K562 (cell line): ENCODE results near the gene ARHGAP18. TPM values are rescaled to one million over a fixed set of nuclear protein-coding genes. Genes with fewer than 3 reads are reported as not detected.

Experiments
- ATF2 ChIP-seq: sonication (generic); formaldehyde crosslinking; IDR thresholded peaks from 2 replicates; pipeline ENCODE4 v1.8.1; 2022; ENCODE audit warnings: missing genetic modification reagents
- CC2D1A ChIP-seq: fragments of 450-650 bp; IDR thresholded peaks from 2 replicates; pipeline ENCODE4 v1.6.1; 2017; ENCODE audit warnings: mild to moderate bottlenecking
- JUNB ChIP-seq: fragments of 450-650 bp; formaldehyde crosslinking; conservative IDR thresholded peaks from 2 replicates; pipeline ENCODE4 v1.4.0; 2020; ENCODE audit warnings: mild to moderate bottlenecking
- KLF16 ChIP-seq: IDR thresholded peaks from 2 replicates; pipeline ENCODE4 v1.6.1; 2016; ENCODE audit warnings: antibody characterized with exemption
- MITF ChIP-seq: IDR thresholded peaks from 2 replicates; pipeline ENCODE4 v1.6.1; 2014; ENCODE audit warnings: antibody characterized with exemption
- PTBP1 ChIP-seq: fragments of 200-400 bp; formaldehyde crosslinking; IDR thresholded peaks from 2 replicates; pipeline ENCODE4 v1.6.1; 2017; ENCODE audit warnings: low read depth, low read length
- THAP7 ChIP-seq: fragments of 250-450 bp; sonication (Bioruptor Pico); IDR thresholded peaks from 2 replicates; pipeline ENCODE4 v1.5.0; 2021
- TRIM24 ChIP-seq, 2 experiments: fragments of 450-650 bp; IDR thresholded peaks; 2 replicates each; pipeline ENCODE4 v1.6.1; 2016
- ZNF324 ChIP-seq: fragments of 250-450 bp; sonication (Bioruptor Pico); IDR thresholded peaks from 2 replicates; pipeline ENCODE4 v1.4.0; 2020; ENCODE audit warnings: mild to moderate bottlenecking
- ZNF583 ChIP-seq: fragments of 250-450 bp; sonication (Bioruptor Pico); IDR thresholded peaks from 2 replicates; pipeline ENCODE4 v1.4.0; 2020
- polyA plus RNA-seq, 8 experiments: library from polyadenylated mRNA; depleted of rRNA in 4 of 8; stranded (reverse) in 5 of 8; unstranded in 3 of 8; fragments of >200 nt; fragmentation: Nextera tagmentation in 2 of 8; fragmentation: Illumina TruSeq in 1 of 8; extraction: Ambion mirVana in 2 of 8; extraction: Trizol in 1 of 8; gene quantifications; 2 replicates each; pipeline versions ENCODE4 v1.2.1 to v1.2.3, GENCODE V29; 2011 to 2014; ENCODE audit warnings: inconsistent platforms in 1 of 8, missing spikeins in 1 of 8
- total RNA-seq, 7 experiments: library from RNA; depleted of rRNA in 6 of 7; stranded (reverse); fragments of >200 nt in 6 of 7; fragmentation: Illumina TruSeq in 2 of 7; extraction: Trizol in 2 of 7; gene quantifications; 2 replicates each; pipeline versions ENCODE4 v1.2.1 to v1.2.3, GENCODE V29; 2011 to 2021; ENCODE audit warnings: low replicate concordance in 1 of 7
- TF ChIP-seq, protein P1 (sequence below): fragments of 450-650 bp; IDR thresholded peaks from 2 replicates; pipeline ENCODE4 v1.6.1; 2017; ENCODE audit warnings: antibody characterized with exemption
- TF ChIP-seq, protein P2 (sequence below): sonication (generic); formaldehyde crosslinking; IDR thresholded peaks from 2 replicates; pipeline ENCODE4 v1.8.0; 2023; ENCODE audit warnings: missing genetic modification reagents, mild to moderate bottlenecking, borderline replicate concordance
- TF ChIP-seq, protein P3 (sequence below): sonication (generic); formaldehyde crosslinking; IDR thresholded peaks from 2 replicates; pipeline ENCODE4 v1.8.0; 2022; ENCODE audit warnings: mild to moderate bottlenecking, missing genetic modification reagents, borderline replicate concordance
- TF ChIP-seq, protein P4 (sequence below): fragments of 450-650 bp; IDR thresholded peaks from 2 replicates; pipeline ENCODE4 v1.6.1; 2016; ENCODE audit warnings: low read depth, mild to moderate bottlenecking, moderate library complexity

ARHGAP18 gene
- total and polyA plus RNA-seq, 9 of the 15 experiments (the other 6 are each of a cell fraction or from before 2014, with no cell fraction given), result 13.3 to 29.7 (median 21.1) TPM

DNA sequence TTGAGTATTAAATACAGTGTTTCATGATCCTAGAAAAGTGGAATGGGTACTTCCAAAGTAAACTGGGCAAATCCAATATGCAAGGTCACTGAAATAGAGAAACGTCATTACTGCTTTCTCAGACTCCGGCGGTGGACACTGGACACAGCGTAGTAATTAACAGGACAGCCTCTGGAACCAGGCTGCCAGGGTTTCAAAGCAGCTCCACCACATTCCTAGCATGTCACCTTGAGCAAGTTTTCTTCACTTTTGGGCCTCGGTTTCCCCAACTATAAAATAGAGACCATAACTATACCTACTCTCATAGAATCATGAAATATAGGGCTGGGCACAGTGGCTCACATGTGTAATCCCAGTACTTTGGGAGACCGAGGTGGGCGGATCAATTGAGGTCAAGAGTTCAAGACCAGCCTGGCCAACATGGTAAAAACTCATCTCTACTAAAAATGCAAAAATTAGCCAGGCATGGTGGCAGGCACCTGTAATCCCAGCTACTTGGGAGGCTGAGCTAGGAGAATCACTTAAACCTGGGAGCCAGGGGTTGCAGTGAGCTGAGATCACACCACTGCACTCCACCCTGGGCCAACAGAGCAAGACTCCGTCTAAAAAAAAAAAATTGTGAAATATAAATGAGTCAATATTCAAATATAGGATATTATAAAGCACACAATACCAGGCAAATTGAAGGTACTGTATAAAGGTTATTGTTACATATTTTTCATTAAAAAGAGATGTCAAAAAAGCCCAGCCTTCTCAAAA lies 24.9 kb downstream of the ARHGAP18 start (continued):
- TF ChIP-seq, protein P1, sequence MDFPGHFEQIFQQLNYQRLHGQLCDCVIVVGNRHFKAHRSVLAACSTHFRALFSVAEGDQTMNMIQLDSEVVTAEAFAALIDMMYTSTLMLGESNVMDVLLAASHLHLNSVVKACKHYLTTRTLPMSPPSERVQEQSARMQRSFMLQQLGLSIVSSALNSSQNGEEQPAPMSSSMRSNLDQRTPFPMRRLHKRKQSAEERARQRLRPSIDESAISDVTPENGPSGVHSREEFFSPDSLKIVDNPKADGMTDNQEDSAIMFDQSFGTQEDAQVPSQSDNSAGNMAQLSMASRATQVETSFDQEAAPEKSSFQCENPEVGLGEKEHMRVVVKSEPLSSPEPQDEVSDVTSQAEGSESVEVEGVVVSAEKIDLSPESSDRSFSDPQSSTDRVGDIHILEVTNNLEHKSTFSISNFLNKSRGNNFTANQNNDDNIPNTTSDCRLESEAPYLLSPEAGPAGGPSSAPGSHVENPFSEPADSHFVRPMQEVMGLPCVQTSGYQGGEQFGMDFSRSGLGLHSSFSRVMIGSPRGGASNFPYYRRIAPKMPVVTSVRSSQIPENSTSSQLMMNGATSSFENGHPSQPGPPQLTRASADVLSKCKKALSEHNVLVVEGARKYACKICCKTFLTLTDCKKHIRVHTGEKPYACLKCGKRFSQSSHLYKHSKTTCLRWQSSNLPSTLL, result no peak
- no peak for TF ChIP-seq MITF
- TF ChIP-seq PTBP1, result no peak
- TF ChIP-seq CC2D1A, result no peak
- TF ChIP-seq ZNF583 (CRISPR knock-in tag), result no peak
- TF ChIP-seq TRIM24 (IDR thresholded peaks at IDR 0.05), result no peak
- TF ChIP-seq, protein P2, sequence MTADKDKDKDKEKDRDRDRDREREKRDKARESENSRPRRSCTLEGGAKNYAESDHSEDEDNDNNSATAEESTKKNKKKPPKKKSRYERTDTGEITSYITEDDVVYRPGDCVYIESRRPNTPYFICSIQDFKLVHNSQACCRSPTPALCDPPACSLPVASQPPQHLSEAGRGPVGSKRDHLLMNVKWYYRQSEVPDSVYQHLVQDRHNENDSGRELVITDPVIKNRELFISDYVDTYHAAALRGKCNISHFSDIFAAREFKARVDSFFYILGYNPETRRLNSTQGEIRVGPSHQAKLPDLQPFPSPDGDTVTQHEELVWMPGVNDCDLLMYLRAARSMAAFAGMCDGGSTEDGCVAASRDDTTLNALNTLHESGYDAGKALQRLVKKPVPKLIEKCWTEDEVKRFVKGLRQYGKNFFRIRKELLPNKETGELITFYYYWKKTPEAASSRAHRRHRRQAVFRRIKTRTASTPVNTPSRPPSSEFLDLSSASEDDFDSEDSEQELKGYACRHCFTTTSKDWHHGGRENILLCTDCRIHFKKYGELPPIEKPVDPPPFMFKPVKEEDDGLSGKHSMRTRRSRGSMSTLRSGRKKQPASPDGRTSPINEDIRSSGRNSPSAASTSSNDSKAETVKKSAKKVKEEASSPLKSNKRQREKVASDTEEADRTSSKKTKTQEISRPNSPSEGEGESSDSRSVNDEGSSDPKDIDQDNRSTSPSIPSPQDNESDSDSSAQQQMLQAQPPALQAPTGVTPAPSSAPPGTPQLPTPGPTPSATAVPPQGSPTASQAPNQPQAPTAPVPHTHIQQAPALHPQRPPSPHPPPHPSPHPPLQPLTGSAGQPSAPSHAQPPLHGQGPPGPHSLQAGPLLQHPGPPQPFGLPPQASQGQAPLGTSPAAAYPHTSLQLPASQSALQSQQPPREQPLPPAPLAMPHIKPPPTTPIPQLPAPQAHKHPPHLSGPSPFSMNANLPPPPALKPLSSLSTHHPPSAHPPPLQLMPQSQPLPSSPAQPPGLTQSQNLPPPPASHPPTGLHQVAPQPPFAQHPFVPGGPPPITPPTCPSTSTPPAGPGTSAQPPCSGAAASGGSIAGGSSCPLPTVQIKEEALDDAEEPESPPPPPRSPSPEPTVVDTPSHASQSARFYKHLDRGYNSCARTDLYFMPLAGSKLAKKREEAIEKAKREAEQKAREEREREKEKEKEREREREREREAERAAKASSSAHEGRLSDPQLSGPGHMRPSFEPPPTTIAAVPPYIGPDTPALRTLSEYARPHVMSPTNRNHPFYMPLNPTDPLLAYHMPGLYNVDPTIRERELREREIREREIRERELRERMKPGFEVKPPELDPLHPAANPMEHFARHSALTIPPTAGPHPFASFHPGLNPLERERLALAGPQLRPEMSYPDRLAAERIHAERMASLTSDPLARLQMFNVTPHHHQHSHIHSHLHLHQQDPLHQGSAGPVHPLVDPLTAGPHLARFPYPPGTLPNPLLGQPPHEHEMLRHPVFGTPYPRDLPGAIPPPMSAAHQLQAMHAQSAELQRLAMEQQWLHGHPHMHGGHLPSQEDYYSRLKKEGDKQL (CRISPR knock-in tag), result no peak
- TF ChIP-seq JUNB (CRISPR knock-in tag), result no peak
- no peak for TF ChIP-seq THAP7 (CRISPR knock-in tag)
- TF ChIP-seq, protein P3, sequence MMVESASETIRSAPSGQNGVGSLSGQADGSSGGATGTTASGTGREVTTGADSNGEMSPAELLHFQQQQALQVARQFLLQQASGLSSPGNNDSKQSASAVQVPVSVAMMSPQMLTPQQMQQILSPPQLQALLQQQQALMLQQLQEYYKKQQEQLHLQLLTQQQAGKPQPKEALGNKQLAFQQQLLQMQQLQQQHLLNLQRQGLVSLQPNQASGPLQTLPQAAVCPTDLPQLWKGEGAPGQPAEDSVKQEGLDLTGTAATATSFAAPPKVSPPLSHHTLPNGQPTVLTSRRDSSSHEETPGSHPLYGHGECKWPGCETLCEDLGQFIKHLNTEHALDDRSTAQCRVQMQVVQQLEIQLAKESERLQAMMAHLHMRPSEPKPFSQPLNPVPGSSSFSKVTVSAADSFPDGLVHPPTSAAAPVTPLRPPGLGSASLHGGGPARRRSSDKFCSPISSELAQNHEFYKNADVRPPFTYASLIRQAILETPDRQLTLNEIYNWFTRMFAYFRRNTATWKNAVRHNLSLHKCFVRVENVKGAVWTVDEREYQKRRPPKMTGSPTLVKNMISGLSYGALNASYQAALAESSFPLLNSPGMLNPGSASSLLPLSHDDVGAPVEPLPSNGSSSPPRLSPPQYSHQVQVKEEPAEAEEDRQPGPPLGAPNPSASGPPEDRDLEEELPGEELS (CRISPR knock-in tag), result no peak
- TF ChIP-seq, protein P4, sequence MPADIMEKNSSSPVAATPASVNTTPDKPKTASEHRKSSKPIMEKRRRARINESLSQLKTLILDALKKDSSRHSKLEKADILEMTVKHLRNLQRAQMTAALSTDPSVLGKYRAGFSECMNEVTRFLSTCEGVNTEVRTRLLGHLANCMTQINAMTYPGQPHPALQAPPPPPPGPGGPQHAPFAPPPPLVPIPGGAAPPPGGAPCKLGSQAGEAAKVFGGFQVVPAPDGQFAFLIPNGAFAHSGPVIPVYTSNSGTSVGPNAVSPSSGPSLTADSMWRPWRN, result no peak
- TF ChIP-seq ZNF324 (CRISPR knock-in tag), result no peak
- no peak for TF ChIP-seq KLF16
- TF ChIP-seq ATF2, result no peak
